C1 segment of cervical spinal cord (tissue), 14 donors: ENCODE measurements around the gene PCBP2.

Experiments
- DNase-seq, 14 donors: peaks; one replicate each; lab custom pipeline; 2025; lab: John Stamatoyannopoulos, UW

PCBP2 gene

DNA sequence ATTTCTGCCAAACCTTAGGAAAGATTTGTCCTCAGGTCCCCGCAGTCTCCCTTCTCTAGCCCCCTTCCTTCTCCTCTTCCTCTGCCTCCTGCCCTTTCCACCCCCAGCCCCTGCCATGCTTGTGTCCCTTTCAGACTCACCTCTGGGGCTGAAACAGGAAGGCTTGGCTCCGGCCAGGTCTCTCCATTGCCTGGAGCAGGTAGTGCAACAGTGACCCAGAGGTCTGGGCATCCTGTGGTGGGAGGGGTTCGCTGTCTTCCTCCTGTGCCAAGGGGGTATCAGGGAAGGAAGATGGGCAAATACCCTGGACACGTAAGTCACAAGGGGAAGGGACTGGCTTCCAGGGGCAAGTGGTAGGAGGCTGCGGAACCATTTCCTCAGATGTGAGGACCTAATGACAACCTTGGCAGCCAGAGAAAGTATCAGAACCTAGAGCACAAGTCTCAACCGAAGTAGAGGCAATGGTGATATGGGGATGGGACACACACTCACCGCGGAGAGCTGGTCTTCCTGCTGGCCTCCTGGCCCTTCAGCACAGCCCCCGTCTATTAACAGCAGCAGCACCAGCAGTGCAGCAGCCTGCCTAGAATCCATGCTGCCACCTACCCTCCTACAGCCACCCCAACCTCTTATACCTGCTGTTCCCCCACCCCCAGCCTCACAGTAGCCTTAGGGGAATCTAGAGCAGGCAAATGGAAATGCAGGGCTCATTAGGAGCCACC, 55.1 kb downstream of the PCBP2 start, which contains the start of gene NPFF:
TSS of gene NPFF (minus strand) at position 604 of the 722 bp plus-strand sequence. CDS start at position 594, 10 bp downstream.
- no peak for DNase-seq

- no peak for DNase-seq
Measured at GRCh38 chr12:53507603-53507885, 55.6 kb downstream of the PCBP2 start.

DNA sequence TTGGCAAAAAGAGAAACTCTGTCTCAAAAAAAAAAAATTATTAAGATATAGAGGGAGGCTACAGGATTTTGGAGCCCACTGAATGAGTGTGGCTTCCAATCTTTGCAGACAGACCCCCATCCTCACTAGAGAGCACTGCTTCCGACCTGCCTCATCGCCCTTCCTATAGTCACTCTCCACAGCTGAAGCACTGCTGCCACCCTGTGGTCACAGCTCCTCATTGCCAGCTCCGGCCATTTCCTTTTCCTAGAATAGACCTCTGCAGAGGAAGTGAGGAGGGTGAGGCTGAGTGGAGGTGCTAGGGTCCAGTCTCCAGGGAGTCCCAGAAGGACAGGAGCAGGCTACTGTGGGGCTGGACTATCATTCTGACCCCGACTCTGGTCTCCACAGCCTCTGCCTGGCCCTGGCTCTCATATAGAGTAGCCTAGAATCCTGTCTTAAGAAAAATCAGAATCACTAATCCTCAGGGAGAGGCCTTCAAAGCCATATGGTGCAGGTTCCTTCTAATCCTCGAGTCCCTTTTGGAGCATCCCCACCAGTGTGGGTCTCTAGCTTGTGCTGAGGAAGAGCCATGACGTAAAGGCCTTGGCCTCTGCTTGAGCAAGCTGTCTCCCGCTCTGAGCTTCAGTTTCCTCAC, 56.8 kb downstream of the PCBP2 start:
- peak in 13 of 14 donors; percentile 17 to 79 (median 73) for DNase-seq

GRCh38 chr12:53510181-53510812, 58.4 kb downstream of the PCBP2 start:
- DNase-seq: no peak

DNA sequence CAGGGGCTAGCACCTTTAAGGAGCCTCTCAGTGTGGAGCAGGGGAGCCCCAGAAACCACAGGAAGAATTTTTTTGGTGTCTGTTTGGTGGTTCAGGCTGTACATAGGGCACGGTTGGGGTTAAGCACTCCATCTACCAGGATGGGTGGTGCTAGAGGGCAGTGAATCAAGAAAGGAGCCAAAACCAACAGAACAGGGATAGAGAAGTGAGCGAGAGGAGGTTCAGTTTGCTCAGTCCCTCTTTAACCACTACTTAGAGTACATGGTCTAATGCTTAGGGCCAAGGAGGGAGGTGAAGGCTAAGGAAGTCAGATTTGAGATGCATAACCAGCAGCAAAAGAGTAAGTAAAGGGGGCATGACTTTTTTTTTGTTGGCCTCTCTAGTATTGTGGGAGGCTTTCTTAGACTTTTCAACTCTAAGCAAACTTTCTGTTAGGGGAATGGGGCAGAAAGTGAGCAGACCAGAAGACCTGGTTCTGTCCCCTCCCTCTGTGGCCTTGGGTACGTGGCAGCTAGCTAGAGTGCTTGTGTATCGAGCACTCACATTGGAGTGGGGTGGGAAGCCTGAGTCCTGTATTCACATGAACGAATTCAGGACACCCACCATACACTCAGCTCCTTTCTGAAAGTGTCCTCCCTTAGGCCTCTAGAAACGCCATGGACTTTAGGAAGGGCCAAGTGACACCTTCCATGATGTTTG, 62.0 kb downstream of the PCBP2 start:
- no peak for DNase-seq

DNA sequence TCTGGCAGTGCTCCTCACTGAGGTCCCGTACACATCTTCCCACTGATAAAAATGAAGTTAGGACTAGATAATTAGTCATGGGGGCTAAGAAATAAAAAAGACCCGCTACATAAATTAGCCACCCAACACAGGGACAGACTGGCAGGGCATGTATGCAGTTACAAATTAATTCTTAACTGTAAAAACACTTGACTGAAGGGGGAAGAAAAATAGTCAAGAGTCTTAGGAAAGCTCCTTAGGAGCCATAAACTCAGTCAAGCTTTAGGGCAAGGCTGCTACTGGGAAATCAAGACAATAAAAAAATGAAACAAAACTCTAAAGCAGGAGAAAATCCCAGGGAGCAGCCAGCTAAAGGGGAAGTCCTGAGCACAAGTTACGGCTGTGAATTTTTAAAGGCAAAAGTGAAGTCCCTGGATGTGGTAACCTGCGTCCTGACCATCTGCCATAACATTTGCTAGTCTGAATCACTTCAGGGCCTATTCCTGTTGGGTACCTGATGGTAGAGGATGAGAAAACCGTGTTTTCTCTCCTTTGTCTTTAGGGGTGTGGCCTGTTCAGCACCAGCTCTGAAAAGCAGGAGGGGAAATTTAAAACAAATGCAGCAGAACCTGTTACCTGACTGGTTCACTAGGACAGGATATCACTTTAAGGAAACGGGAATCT, 62.9 kb downstream of the PCBP2 start:
- DNase-seq: peak in 3 of 14 donors; percentile 13 to 98 (median 19)

- peak in 2 of 14 donors; percentile 24 to 98 for DNase-seq
Measured at GRCh38 chr12:53515291-53515680, 63.4 kb downstream of the PCBP2 start.

DNA sequence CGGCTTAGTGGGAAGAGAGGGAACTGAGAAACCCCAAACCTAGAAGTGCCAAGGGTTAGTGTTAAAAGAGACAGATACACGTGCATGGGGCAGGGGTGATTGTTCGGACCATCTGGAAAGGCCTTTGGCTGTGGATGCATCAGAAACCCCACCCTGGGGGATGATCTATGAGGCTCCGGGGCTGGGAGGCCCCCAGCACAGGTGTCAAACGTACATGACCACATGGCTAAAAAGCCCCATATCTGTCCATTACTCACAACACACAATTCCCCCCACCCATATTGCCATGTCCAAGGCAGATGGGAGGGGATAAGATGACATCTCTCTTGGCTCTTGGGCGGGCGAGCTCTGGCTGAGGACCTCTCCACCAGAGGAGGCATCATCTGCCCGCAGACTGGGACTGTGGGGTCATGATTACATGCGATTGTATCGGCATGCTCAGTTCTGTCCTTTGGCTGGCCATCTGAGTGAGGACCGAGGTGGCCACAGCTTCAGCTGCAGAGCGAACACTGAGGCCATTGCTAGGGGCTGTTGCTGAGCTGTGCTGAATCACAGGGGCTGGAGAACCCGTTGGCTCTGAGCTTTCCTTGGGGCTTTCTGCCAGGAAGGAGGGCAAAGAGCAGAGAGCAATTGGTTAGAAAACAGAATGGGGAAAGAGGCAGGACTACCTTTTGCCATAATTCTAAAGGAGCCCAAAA, 65.0 kb downstream of the PCBP2 start:
- DNase-seq: peak in 1 of 14 donors; percentile 35

- DNase-seq: no peak
Measured at GRCh38 chr12:53518381-53518780, 66.5 kb downstream of the PCBP2 start.

- no peak for DNase-seq
Measured at GRCh38 chr12:53523131-53523530, 71.2 kb downstream of the PCBP2 start.

GRCh38 chr12:53524476-53524875, 72.6 kb downstream of the PCBP2 start:
- no peak for DNase-seq

GRCh38 chr12:53530061-53530460, 78.2 kb downstream of the PCBP2 start:
- DNase-seq: peak in 3 of 14 donors; percentile 20 to 96 (median 24)
